ENCODE results near the gene MMP15.

The MMP15 gene

DNA sequence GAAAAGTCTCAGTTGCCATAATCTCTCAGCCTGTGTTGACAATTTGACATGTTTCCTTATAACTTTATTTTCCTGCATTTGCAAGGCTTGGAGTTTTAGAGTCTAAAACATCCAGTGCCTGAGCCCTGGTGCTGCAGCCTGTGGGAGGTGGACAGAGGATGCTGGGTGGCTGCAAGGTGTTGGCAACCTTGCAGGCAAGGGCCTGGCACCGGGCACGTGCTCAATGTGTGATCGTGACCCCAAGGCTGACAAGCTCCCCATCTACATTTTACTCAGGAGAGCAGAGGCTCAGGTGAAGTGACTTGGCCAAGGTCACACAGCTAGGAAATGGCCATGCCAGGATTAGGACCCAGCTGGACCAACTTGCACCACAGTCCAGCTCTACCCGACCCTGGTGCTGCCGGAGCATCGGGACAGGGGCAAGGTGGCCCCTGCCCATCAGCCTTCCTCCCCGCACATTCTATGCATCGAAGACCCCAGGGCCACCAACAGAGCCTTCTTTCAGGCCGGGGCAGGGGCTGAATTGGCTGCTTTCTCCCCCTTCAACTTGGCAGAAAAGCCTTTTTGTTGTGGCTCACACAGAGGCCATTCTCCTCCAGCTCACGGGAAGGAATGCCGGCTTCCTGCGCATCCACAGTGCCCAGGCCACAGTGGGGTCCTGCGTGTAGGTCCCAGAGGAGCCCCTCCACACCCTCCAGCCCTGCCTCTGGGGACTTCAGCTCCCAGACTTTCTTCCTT lies 23.1 kb downstream of the MMP15 start:
- Histone ChIP-seq H3K4me3 (ENCODE audit: low read length) (no peak overlapping the region), H3K9me3 (ENCODE audit: control insufficient read depth, low read length) (no peaks in the 10 kb centered on the region), H3K9ac (ENCODE audit: low read length) (no peak overlapping the region), H3K36me3 (ENCODE audit: control insufficient read depth, insufficient read depth, low read length, severe bottlenecking) (peaks cover 7% of the 10 kb centered on the region), H3K4me1 (ENCODE audit: control insufficient read depth, insufficient read depth, low read length) (no peaks in the 10 kb centered on the region), H3K27me3 (replicated peaks; ENCODE audit: control insufficient read depth, insufficient read depth, low read length) (peaks cover 13% of the 10 kb centered on the region)
- DNase-seq (ENCODE audit: low read depth): no peak

DNA sequence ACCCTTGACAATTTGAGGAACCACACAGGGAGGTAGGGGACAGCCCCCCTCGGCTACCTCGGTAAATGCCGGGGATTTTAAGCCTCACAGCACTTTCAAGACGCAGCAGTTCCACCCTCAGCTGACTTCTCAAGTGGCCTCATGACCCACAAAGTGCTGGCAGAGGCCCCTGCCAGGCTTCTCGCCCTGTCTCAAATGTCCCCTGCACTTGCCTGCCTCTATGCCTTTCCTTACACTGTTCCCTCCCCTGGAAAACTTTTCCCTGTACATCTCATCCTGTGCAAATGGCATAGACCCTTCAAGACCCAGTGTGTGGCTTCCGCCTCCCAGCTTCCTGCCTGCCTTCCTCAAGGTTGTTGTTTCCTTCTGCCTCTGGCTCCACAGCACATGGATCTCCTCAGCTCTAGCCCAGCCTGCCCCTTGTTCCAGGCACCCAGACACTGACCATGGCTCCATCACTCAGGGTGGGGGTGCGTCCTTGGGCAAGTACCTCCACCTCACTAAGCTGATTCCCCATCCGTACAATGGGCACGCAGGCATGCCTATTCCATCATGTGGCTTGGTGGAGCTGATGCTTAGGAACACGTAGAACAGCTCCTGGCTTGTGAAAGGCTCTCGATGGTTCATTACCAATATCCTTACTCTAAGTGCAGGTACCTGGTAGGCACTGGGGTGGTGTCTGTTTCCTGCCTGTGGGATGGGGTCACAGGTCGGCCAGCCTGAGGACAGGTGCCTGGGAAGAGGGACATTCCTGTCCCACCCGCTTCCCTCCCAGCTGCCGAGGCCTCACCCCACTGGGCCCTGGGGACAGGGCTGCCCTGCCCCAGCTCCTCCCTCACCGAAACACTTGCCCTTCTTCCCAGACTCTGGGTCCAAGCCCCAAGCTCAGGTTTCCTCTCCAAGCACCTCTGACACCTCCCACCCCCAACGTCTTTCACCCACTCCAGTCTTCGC lies 24.0 kb downstream of the MMP15 start:
- Histone ChIP-seq H3K4me3 (ENCODE audit: low read length) (no peak overlapping the region), H3K27me3 (replicated peaks; ENCODE audit: control insufficient read depth, insufficient read depth, low read length) (peaks cover 13% of the 10 kb centered on the region), H3K4me1 (ENCODE audit: control insufficient read depth, insufficient read depth, low read length) (no peaks in the 10 kb centered on the region), H3K9me3 (ENCODE audit: control insufficient read depth, low read length) (no peaks in the 10 kb centered on the region), H3K36me3 (ENCODE audit: control insufficient read depth, insufficient read depth, low read length, severe bottlenecking) (no peaks in the 10 kb centered on the region), H3K9ac (ENCODE audit: low read length) (no peak overlapping the region)
- DNase-seq (ENCODE audit: low read depth): no peak

DNA sequence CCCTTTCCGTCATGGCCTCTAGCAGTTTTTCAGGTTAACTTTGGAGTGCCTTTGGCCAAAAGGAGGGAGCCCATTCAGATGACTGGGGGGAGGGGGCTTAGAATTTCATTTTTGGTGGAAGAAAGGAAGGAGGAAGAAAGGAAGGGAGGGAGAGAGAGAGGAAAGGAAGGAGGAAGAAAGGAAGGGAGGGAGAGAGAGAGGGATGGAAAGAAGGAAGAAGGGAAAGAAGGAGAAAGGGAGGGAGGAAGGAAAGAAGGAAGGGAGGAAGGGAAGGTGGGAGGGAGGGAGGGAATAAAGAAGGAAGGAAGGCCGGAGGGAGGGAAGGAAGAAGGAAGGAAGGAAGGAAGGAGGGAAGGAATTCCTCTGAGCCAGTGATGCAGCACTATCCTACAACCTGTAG lies 25.7 kb downstream of the MMP15 start:
- H3K27me3 ChIP-seq (replicated peaks; ENCODE audit: control insufficient read depth, insufficient read depth, low read length): peaks cover 13% of the 10 kb centered on the region
- H3K4me1 ChIP-seq (ENCODE audit: control insufficient read depth, insufficient read depth, low read length): no peaks in the 10 kb centered on the region
- no peaks in the 10 kb centered on the region for H3K36me3 ChIP-seq (ENCODE audit: control insufficient read depth, insufficient read depth, low read length, severe bottlenecking)
- no peak overlapping the region for H3K9ac ChIP-seq (ENCODE audit: low read length)
- DNase-seq (ENCODE audit: low read depth): no peak
- no peak overlapping the region for H3K4me3 ChIP-seq (ENCODE audit: low read length)
- no peaks in the 10 kb centered on the region for H3K9me3 ChIP-seq (ENCODE audit: control insufficient read depth, low read length)

DNA sequence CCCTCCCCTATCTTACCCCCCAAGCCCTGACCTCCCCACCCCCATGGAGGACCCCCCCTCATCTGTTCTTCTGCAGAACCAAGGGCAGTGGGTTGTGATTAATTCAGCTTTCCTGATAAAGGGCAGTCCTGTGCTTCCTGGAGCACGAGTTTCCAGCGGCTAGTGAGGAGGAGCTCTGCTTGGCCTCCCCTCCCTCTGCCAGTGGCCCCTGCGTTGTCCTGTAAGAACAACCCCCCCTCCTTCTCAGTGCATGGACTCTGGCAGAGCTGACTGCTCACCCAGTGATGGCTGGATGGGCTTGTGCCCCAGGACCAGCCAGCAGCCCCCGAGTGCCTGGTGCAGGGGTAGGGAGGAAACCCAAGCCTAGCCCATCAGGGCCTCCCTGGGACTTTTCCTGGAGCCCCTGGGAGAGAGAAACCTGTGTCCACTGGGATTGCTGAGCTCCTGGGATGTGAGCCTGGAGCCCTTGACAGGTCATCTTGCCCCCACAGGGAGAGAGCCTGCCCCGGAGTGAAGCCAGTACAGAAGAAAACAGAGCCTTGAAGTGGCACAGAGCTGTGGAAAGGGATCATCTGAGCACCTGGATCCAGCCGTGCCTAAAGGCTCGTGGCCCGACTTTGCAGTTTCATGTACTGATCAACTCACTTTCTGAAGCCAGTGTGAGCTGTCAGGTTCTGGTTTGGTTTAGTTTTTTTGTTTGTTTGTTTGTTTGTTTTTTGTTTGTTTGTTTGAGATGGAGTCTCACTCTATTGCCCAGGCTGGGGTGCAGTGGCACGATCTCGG lies 26.5 kb downstream of the MMP15 start:
- Histone ChIP-seq H3K27me3 (replicated peaks; ENCODE audit: control insufficient read depth, insufficient read depth, low read length) (peaks cover 15% of the 10 kb centered on the region), H3K9me3 (ENCODE audit: control insufficient read depth, low read length) (no peaks in the 10 kb centered on the region), H3K4me3 (ENCODE audit: low read length) (no peak overlapping the region), H3K4me1 (ENCODE audit: control insufficient read depth, insufficient read depth, low read length) (no peaks in the 10 kb centered on the region), H3K36me3 (ENCODE audit: control insufficient read depth, insufficient read depth, low read length, severe bottlenecking) (no peaks in the 10 kb centered on the region), H3K9ac (ENCODE audit: low read length) (no peak overlapping the region)
- DNase-seq (ENCODE audit: low read depth): no peak

DNA sequence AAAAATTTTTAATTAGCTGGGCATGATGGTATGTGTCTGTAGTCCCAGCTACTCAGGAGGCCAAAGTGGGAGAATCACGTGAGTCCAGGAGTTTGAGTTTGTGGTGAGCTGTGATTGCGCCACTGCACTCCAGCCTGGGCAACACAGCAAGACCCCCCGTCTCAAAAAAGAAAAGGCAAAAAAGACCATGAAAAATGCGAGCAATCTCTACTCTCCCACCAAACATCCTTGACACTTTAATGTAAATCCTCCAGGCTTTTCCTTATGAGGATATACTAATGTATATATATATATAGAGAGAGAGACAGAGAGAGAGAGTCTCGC lies 28.1 kb downstream of the MMP15 start:
- no peaks in the 10 kb centered on the region for H3K9me3 ChIP-seq (ENCODE audit: control insufficient read depth, low read length)
- H3K4me3 ChIP-seq (ENCODE audit: low read length): no peak overlapping the region
- H3K27me3 ChIP-seq (replicated peaks; ENCODE audit: control insufficient read depth, insufficient read depth, low read length): peaks cover 26% of the 10 kb centered on the region
- no peak for DNase-seq (ENCODE audit: low read depth)
- H3K9ac ChIP-seq (ENCODE audit: low read length): no peak overlapping the region
- peaks cover 12% of the 10 kb centered on the region for H3K4me1 ChIP-seq (ENCODE audit: control insufficient read depth, insufficient read depth, low read length)
- no peaks in the 10 kb centered on the region for H3K36me3 ChIP-seq (ENCODE audit: control insufficient read depth, insufficient read depth, low read length, severe bottlenecking)

DNA sequence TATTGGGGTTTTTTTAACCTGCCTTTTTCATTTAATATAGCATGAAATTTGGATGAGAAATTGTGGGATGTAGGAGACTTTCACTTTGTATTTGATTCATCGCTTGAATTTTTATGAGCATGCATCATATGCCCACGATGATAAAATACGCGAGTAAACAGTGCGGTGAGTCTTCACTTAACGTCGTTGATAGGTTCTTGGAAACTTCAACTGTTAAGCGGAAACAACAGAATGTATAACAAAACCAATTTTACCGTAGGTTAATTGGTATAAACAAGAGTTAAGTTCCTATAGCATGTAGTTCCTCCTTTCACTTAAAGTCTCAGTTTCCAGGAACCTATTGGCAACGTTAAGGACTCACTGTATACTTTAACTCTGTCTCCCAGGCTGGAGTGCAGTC lies 28.7 kb downstream of the MMP15 start:
- Histone ChIP-seq H3K4me3 (ENCODE audit: low read length) (no peak overlapping the region), H3K36me3 (ENCODE audit: control insufficient read depth, insufficient read depth, low read length, severe bottlenecking) (no peaks in the 10 kb centered on the region), H3K9me3 (ENCODE audit: control insufficient read depth, low read length) (no peaks in the 10 kb centered on the region), H3K4me1 (ENCODE audit: control insufficient read depth, insufficient read depth, low read length) (peaks cover 12% of the 10 kb centered on the region), H3K9ac (ENCODE audit: low read length) (no peak overlapping the region), H3K27me3 (replicated peaks; ENCODE audit: control insufficient read depth, insufficient read depth, low read length) (peaks cover 25% of the 10 kb centered on the region)
- no peak for DNase-seq (ENCODE audit: low read depth)

DNA sequence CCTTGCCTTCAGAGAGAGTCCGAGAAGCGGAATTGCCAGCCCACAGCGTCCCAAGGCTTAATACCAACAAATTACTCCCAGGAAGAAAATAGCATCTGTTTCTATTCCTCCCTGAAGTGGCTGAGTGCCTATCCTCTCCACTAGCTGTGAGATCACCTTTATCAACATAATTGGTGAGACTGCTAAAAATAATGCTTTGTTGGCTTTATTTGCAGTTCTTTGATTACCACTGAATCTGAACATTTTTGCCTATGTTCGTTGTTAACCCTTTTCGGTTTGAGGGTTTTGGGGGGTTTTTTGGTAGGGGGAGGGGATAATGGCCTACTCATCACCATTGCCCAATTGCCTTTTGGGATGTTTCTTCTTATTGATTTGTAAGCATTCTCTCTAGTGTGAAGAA lies 31.0 kb downstream of the MMP15 start:
- Histone ChIP-seq H3K27me3 (replicated peaks; ENCODE audit: control insufficient read depth, insufficient read depth, low read length) (peaks cover 22% of the 10 kb centered on the region), H3K4me3 (ENCODE audit: low read length) (no peak overlapping the region)
- no peak for DNase-seq (ENCODE audit: low read depth)

DNA sequence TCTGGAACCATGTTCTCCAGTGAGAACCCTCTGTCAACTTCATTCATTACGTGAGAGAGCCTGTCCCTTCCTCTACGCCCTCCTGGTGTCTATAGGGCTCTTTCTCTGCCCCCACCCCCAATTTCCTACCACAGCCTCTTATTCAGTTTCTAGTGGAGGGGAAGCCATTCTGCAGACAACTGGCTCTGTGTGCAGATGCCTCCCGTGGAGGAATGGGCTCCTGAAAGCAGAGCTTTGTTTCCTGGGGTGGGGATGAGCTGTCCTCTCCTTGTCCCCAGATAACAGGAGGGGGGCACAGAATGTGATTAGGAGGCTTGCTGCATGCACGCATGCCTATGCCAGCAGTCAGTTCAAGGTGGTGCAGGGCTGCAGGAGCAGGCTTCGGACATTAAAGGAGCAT lies 31.6 kb downstream of the MMP15 start:
- Histone ChIP-seq H3K27me3 (replicated peaks; ENCODE audit: control insufficient read depth, insufficient read depth, low read length) (peaks cover 21% of the 10 kb centered on the region), H3K4me1 (ENCODE audit: control insufficient read depth, insufficient read depth, low read length) (peaks cover 12% of the 10 kb centered on the region), H3K36me3 (ENCODE audit: control insufficient read depth, insufficient read depth, low read length, severe bottlenecking) (no peaks in the 10 kb centered on the region), H3K9ac (ENCODE audit: low read length) (no peak overlapping the region), H3K9me3 (ENCODE audit: control insufficient read depth, low read length) (no peaks in the 10 kb centered on the region), H3K4me3 (ENCODE audit: low read length) (no peak overlapping the region)
- no peak for DNase-seq (ENCODE audit: low read depth)

More for the DNA sequence above, 31.0 kb downstream of the MMP15 start:
- Histone ChIP-seq H3K9me3 (ENCODE audit: control insufficient read depth, low read length) (no peaks in the 10 kb centered on the region), H3K9ac (ENCODE audit: low read length) (no peak overlapping the region), H3K36me3 (ENCODE audit: control insufficient read depth, insufficient read depth, low read length, severe bottlenecking) (no peaks in the 10 kb centered on the region), H3K4me1 (ENCODE audit: control insufficient read depth, insufficient read depth, low read length) (peaks cover 12% of the 10 kb centered on the region)

DNA sequence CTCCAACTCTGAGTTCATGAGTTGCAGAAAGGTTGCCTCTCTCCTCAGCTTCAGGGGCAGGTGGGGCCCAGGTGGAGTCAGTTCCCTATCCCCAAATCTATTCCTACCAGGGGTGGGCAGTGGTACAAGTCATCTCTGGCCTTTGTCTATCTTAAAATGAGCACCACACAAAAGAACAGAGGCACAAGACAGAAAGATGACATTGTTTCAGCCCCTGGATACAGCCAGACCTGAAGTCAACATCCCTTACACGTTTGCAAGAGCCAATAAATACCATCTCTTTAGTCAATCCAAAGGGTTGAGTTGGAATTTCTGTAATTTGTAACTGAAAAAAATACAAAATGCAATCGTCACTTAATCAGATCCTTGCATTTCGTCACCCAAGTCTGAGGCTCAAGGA lies 32.2 kb downstream of the MMP15 start:
- H3K4me3 ChIP-seq (ENCODE audit: low read length): no peak overlapping the region
- H3K9ac ChIP-seq (ENCODE audit: low read length): no peak overlapping the region
- no peaks in the 10 kb centered on the region for H3K9me3 ChIP-seq (ENCODE audit: control insufficient read depth, low read length)
- no peak for DNase-seq (ENCODE audit: low read depth)
- H3K27me3 ChIP-seq (replicated peaks; ENCODE audit: control insufficient read depth, insufficient read depth, low read length): peaks cover 20% of the 10 kb centered on the region
- H3K36me3 ChIP-seq (ENCODE audit: control insufficient read depth, insufficient read depth, low read length, severe bottlenecking): no peaks in the 10 kb centered on the region
- H3K4me1 ChIP-seq (ENCODE audit: control insufficient read depth, insufficient read depth, low read length): peaks cover 12% of the 10 kb centered on the region

DNA sequence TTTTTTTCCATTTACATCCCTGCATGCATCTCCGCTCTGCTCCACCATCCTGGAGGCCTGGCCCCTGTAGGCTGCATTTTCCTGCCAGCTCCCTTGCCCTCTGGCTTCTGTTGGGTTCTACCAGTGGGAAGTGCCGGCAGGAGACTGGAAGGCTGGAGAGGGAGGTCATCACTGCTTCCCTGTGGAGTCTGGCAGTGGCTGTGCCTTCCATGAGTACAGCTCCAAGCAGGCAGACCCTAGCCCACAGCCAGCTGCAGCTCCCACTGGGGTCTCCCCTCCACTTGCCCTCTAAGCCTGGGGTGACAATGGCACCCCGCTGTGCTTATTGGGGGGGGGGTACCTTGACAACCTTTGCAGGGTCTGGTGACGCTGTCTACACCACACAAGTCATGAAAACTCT lies 37.3 kb downstream of the MMP15 start:
- H3K4me3 ChIP-seq (ENCODE audit: low read length): no peak overlapping the region
- no peaks in the 10 kb centered on the region for H3K36me3 ChIP-seq (ENCODE audit: control insufficient read depth, insufficient read depth, low read length, severe bottlenecking)
- H3K27me3 ChIP-seq (replicated peaks; ENCODE audit: control insufficient read depth, insufficient read depth, low read length): peaks cover 16% of the 10 kb centered on the region
- no peaks in the 10 kb centered on the region for H3K9me3 ChIP-seq (ENCODE audit: control insufficient read depth, low read length)
- H3K9ac ChIP-seq (ENCODE audit: low read length): no peak overlapping the region
- no peak for DNase-seq (ENCODE audit: low read depth)
- peaks cover 5% of the 10 kb centered on the region for H3K4me1 ChIP-seq (ENCODE audit: control insufficient read depth, insufficient read depth, low read length)
